Stomach (tissue), 9 donors: ENCODE data around the gene ARSJ. TPM values are rescaled to one million over a fixed set of nuclear protein-coding genes. Genes with fewer than 3 reads are reported as not detected.

Experiments
- DNase-seq, 2 donors: peaks; one replicate each; pipeline versions ENCODE4 v3.0.0 to v3.0.0-alpha.2; 2013 to 2019
- H3K27ac ChIP-seq, 5 donors: fragments of 200-600 bp in 4 of 5; sonication (generic) in 4 of 5; one replicate each; pipeline ENCODE4 v1.5.1; 2013 to 2019; ENCODE audit warnings: mild to moderate bottlenecking in 1 of 5, moderate library complexity in 1 of 5
- H3K27me3 ChIP-seq, 3 donors: fragments of 200-600 bp; sonication (generic); one replicate each; pipeline ENCODE4 v1.5.1; 2017 to 2019; ENCODE audit warnings: mixed run types in 1 of 3
- H3K36me3 ChIP-seq, 4 donors: fragments of 200-600 bp; sonication (generic); 1 replicate in 3 of 4; 2 replicates in 1 of 4; pipeline ENCODE4 v1.5.1; 2016 to 2019
- H3K4me1 ChIP-seq, 4 donors: fragments of 200-600 bp; sonication (generic); one replicate each; pipeline ENCODE4 v1.5.1; 2016 to 2019
- H3K4me3 ChIP-seq, 4 donors: fragments of 200-600 bp; sonication (generic) in 3 of 4; one replicate each; pipeline ENCODE4 v1.5.1; 2016 to 2019; ENCODE audit warnings: mild to moderate bottlenecking in 1 of 4
- H3K9me3 ChIP-seq, 4 donors: fragments of 200-600 bp; sonication (generic); one replicate each; pipeline ENCODE4 v1.5.1; 2016 to 2019
- EP300 ChIP-seq: sonication (generic); formaldehyde crosslinking; IDR thresholded peaks from one replicate; pipeline ENCODE4 v1.6.1; 2017; ENCODE audit warnings: antibody characterized with exemption
- POLR2A ChIP-seq, 4 donors: fragments of 450-650 bp; IDR thresholded peaks; one replicate each; pipeline ENCODE4 v1.6.1; 2016; ENCODE audit warnings: antibody characterized with exemption in 4 of 4, control low read depth in 2 of 4, mild to moderate bottlenecking in 1 of 4, moderate library complexity in 1 of 4
- POLR2AphosphoS5 ChIP-seq, 3 donors: sonication (generic); formaldehyde crosslinking; IDR thresholded peaks; one replicate each; pipeline ENCODE4 v1.6.1; 2016; ENCODE audit warnings: antibody characterized with exemption in 3 of 3
- WGBS, 5 donors: extraction: QIAGEN DNeasy Blood & Tissue Kit in 3 of 5; methylation state at CpG; one replicate each; pipeline versions ENCODE4 v1.1.5 to v1.1.7; 2013 to 2018; 5-methylcytosine and 5-hydroxymethylcytosine counted together
- intact Hi-C: fragments of 100-400 bp; cut with DNase I; formaldehyde crosslinking; loops from one replicate; pipeline ENCODE4 v1.15.1; 2023; ENCODE audit warnings: low total_unique reads
- polyA plus RNA-seq, 3 donors: library from polyadenylated mRNA; stranded (reverse); fragments of 200-250 nt; gene quantifications; one replicate each; pipeline ENCODE4 v1.2.3, GENCODE V29; 2013
- total RNA-seq, 5 donors: library from RNA; depleted of rRNA; stranded (reverse); fragments of >200 nt; gene quantifications; one replicate each; pipeline versions ENCODE4 v1.1.0 to v1.2.3, GENCODE V29; 2014 to 2016
- TF ChIP-seq, protein P1 (sequence below), 7 experiments: fragments of 450-650 bp in 4 of 7; fragments of 200-600 bp in 3 of 7; sonication (generic) in 3 of 7; IDR thresholded peaks; one replicate each; pipeline ENCODE4 v1.5.1; 2016 to 2019; ENCODE audit warnings: antibody characterized with exemption in 7 of 7, control low read depth in 2 of 7, mild to moderate bottlenecking in 1 of 7
- donor health status: healthy with polysubstance abuse.
- donor health status: Bipolar disorder and iron deficiency.
- donor health status: healthy.

The ARSJ gene
- total and polyA plus RNA-seq, 8 donors, result 0.92 to 23.3 (median 5.6) TPM

DNA sequence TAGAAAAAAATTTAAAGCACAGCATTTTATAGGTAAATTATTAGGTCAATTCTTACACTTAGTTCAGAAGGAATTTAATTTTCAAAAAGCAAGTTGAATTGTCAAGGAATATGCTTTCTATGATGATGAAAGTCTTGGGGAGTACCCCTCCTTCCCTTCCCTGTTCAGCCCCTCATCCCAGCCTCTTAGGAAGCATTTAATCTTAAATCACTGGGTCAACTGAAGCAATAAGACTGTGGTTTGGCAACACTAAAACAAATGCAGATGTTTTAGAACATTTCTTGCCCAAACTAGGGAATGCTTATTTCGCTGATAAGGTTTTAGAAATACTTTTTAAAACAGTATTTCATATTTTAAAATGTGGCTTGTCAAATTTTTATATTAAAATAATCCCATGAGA is 19.1 kb upstream of the ARSJ start:
- DNase-seq, result no peak
- H3K27ac ChIP-seq, result no peak overlapping the region
- H3K27me3 ChIP-seq, result no peaks in the 10 kb centered on the region
- H3K4me3 ChIP-seq, result no peak overlapping the region
- 80 to 90% (median 88%) methylated on average over 1 of the region's 1 CpG for WGBS, 5 donors
- TF ChIP-seq POLR2AphosphoS5 (IDR thresholded peaks at IDR 0.05) (no peak), EP300 (no peak), POLR2A (IDR thresholded peaks at IDR 0.05) (no peak)
- TF ChIP-seq, protein P1, sequence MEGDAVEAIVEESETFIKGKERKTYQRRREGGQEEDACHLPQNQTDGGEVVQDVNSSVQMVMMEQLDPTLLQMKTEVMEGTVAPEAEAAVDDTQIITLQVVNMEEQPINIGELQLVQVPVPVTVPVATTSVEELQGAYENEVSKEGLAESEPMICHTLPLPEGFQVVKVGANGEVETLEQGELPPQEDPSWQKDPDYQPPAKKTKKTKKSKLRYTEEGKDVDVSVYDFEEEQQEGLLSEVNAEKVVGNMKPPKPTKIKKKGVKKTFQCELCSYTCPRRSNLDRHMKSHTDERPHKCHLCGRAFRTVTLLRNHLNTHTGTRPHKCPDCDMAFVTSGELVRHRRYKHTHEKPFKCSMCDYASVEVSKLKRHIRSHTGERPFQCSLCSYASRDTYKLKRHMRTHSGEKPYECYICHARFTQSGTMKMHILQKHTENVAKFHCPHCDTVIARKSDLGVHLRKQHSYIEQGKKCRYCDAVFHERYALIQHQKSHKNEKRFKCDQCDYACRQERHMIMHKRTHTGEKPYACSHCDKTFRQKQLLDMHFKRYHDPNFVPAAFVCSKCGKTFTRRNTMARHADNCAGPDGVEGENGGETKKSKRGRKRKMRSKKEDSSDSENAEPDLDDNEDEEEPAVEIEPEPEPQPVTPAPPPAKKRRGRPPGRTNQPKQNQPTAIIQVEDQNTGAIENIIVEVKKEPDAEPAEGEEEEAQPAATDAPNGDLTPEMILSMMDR (IDR thresholded peaks at IDR 0.05), result no peak
- no peaks in the 10 kb centered on the region for H3K36me3 ChIP-seq
- H3K9me3 ChIP-seq, result no peaks in the 10 kb centered on the region
- intact Hi-C loops, result no loop called here
- H3K4me1 ChIP-seq, result no peaks in the 10 kb centered on the region

DNA sequence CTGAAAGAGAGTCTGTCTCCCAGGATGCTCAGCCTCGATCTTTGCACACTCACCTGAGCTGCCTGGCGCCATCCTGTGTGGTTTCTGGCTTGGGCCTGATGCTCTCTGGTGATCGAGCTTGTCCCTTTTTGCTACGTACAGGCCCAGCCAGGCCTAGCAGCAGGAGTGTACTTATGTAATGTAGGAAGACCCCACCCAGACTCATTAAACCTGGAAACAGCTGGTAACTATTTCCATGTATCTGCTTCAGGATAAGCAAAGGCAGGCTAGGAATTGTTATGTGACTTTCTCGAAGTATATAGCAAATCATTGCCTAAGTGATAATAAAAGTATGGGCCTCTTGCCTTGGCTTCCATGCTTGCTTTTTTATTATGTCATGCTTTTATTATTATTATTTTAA is 18.6 kb upstream of the ARSJ start:
- no peak for DNase-seq
- H3K36me3 ChIP-seq, result no peaks in the 10 kb centered on the region
- TF ChIP-seq POLR2AphosphoS5 (IDR thresholded peaks at IDR 0.05), result no peak
- TF ChIP-seq POLR2A (IDR thresholded peaks at IDR 0.05), result no peak
- no peak for TF ChIP-seq EP300
- TF ChIP-seq, protein P1 (IDR thresholded peaks at IDR 0.05), result no peak
- intact Hi-C loops, result no loop called here
- H3K9me3 ChIP-seq, result no peaks in the 10 kb centered on the region
- H3K4me1 ChIP-seq, result no peaks in the 10 kb centered on the region
- H3K4me3 ChIP-seq, result no peak overlapping the region
- WGBS, 5 donors, result 73 to 86% (median 83%) methylated on average over 5 of the region's 5 CpGs
- H3K27ac ChIP-seq, result no peak overlapping the region
- H3K27me3 ChIP-seq, result no peaks in the 10 kb centered on the region

DNA sequence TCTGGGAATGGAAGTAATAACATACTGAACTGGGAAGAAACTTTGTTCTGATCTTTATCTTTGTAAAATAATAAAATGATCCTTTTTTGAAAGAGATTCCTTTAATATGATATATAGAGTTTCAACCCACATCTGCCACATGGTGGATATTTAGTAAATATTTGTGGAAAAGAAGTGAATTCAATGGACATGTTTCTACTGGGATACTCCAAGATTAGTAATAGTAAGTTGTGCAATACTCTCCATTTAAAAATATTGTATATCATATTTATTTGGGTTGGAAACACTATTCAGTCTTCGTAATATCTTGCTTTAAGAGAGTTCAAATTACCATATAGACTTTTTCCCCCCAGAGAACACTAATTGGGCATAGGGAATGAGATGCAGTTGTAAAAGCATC is 17.8 kb upstream of the ARSJ start:
- WGBS, 5 donors, result 87 to 98% (median 96%) methylated on average over 1 of the region's 1 CpG
- DNase-seq, result no peak
- Histone ChIP-seq H3K36me3 (no peaks in the 10 kb centered on the region), H3K27me3 (no peaks in the 10 kb centered on the region), H3K4me3 (no peak overlapping the region), H3K27ac (no peak overlapping the region), H3K9me3 (no peaks in the 10 kb centered on the region), H3K4me1 (no peaks in the 10 kb centered on the region)
- no peak for TF ChIP-seq POLR2AphosphoS5 (IDR thresholded peaks at IDR 0.05)
- no peak for TF ChIP-seq EP300
- TF ChIP-seq, protein P1 (IDR thresholded peaks at IDR 0.05), result no peak
- no peak for TF ChIP-seq POLR2A (IDR thresholded peaks at IDR 0.05)
- intact Hi-C loops, result no loop called here

DNA sequence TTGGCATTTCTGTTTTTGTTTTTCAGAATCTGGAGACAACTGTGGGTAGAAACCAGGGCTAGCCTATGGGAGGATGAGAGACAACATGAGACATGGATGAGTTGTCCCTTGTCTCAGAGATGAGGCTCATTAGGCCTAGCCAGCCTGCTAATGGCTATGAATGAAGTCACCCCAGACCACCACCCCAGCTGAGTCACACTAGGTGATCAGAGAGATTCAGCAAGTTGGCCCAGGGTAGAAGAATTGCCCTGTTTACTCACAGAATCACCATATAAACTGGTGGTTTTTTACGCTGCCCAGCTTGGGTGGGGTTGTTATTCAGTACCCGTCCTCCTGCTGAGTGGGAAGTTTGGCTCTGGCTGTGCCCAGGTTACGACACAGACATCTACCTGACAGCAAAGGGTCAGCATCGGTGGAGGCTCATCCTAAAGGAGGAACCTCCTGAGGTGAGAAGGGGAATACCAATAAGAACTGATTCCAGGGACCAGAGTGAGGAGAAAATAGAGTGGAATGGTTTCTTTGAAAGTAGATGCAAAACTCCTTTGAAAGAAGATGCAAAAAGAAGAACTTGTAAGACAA is 17.2 kb upstream of the ARSJ start:
- H3K27ac ChIP-seq, result no peak overlapping the region
- DNase-seq, result no peak
- intact Hi-C loops, result no loop called here

More for the DNA sequence above, 17.2 kb upstream of the ARSJ start:
- H3K9me3 ChIP-seq, result no peaks in the 10 kb centered on the region
- H3K27me3 ChIP-seq, result no peaks in the 10 kb centered on the region
- TF ChIP-seq POLR2A (IDR thresholded peaks at IDR 0.05) (no peak), EP300 (no peak), POLR2AphosphoS5 (IDR thresholded peaks at IDR 0.05) (no peak)
- TF ChIP-seq, protein P1 (IDR thresholded peaks at IDR 0.05), result no peak
- no peaks in the 10 kb centered on the region for H3K36me3 ChIP-seq
- H3K4me1 ChIP-seq, result no peaks in the 10 kb centered on the region
- no peak overlapping the region for H3K4me3 ChIP-seq
- 75 to 88% (median 85%) methylated on average over 4 of the region's 4 CpGs for WGBS, 5 donors
